Heart left ventricle (tissue), 16 donors: ENCODE data around the gene RGS7. TPM values are rescaled to one million over a fixed set of nuclear protein-coding genes. Genes with fewer than 3 reads are reported as not detected.

Source experiments
- ATAC-seq, 4 donors: fragments of 200-7000 bp; cut with Tn5 transposase; one replicate each; pipeline ENCODE4 v1.9.1; 2020 to 2022; ENCODE audit warnings: moderate library complexity in 4 of 4, mild to moderate bottlenecking in 3 of 4, moderate number of reproducible peaks in 1 of 4
- DNase-seq, 5 donors: peaks; one replicate each; pipeline ENCODE4 v3.0.0-alpha.2; 2020
- H3K27ac ChIP-seq, 12 donors: fragments of 200-600 bp; sonication (generic) in 4 of 12; one replicate each; pipeline versions ENCODE4 v1.5.0 to v1.8.0; 2016 to 2022; ENCODE audit warnings: mild to moderate bottlenecking in 2 of 12
- H3K27me3 ChIP-seq, 9 donors: fragments of 200-600 bp; sonication (generic) in 2 of 9; one replicate each; pipeline versions ENCODE4 v1.5.1 to v1.8.0; 2016 to 2022; ENCODE audit warnings: mild to moderate bottlenecking in 3 of 9
- H3K36me3 ChIP-seq, 9 donors: fragments of 200-600 bp; sonication (generic) in 2 of 9; one replicate each; pipeline versions ENCODE4 v1.5.0 to v1.8.0; 2018 to 2022; ENCODE audit warnings: mild to moderate bottlenecking in 2 of 9
- H3K4me1 ChIP-seq, 12 donors: fragments of 200-600 bp; sonication (generic) in 4 of 12; one replicate each; pipeline versions ENCODE4 v1.5.0 to v1.8.0; 2016 to 2022; ENCODE audit warnings: mild to moderate bottlenecking in 3 of 12
- H3K4me3 ChIP-seq, 12 donors: fragments of 200-600 bp; sonication (generic) in 4 of 12; one replicate each; pipeline versions ENCODE4 v1.5.0 to v1.8.0; 2017 to 2022; ENCODE audit warnings: mild to moderate bottlenecking in 9 of 12, moderate library complexity in 4 of 12
- H3K9me3 ChIP-seq, 12 donors: fragments of 200-600 bp; sonication (generic) in 4 of 12; one replicate each; pipeline versions ENCODE4 v1.5.0 to v1.8.0; 2016 to 2022; ENCODE audit warnings: mild to moderate bottlenecking in 1 of 12
- POLR2A ChIP-seq, 2 donors: fragments of 450-650 bp; IDR thresholded peaks; one replicate each; pipeline ENCODE4 v1.6.1; 2017; ENCODE audit warnings: antibody characterized with exemption in 2 of 2, mild to moderate bottlenecking in 2 of 2, moderate library complexity in 2 of 2
- WGBS, 4 donors: extraction: QIAGEN DNeasy Blood & Tissue Kit in 2 of 4; methylation state at CpG; one replicate each; pipeline versions ENCODE4 v1.1.5 to v1.1.7; 2013 to 2018; 5-methylcytosine and 5-hydroxymethylcytosine counted together
- intact Hi-C, 10 donors: fragments of 100-400 bp; cut with DNase I; formaldehyde crosslinking; loops; one replicate each; pipeline versions ENCODE4 v1.11.1 to v1.14.2; 2022
- polyA plus RNA-seq, 2 donors: library from polyadenylated mRNA; stranded (reverse); fragments of 200-250 nt; gene quantifications; one replicate each; pipeline ENCODE4 v1.2.3, GENCODE V29; 2013
- total RNA-seq, 9 donors: library from RNA; depleted of rRNA in 2 of 9; stranded (reverse); fragments of >200 nt in 2 of 9; fragmentation: NEBNext Ultra II Directional in 3 of 9; extraction: Animal tissue kit (Norgen Biotek cat#: 25700) in 3 of 9; gene quantifications; one replicate each; pipeline versions ENCODE4 v1.1.0 to v1.2.4, GENCODE V29; 2016 to 2023
- TF ChIP-seq, protein P1 (sequence below), 12 donors: fragments of 200-600 bp; sonication (generic) in 4 of 12; IDR thresholded peaks; one replicate each; pipeline versions ENCODE4 v1.5.0 to v1.8.0; 2018 to 2022; ENCODE audit warnings: antibody characterized with exemption in 12 of 12, mild to moderate bottlenecking in 5 of 12
- donor health status: ischemic (EF 13 %, LVEDD 7.1; RV severe dilation, severe dysfunction).
- donor health status: healthy with polysubstance abuse.
- donor health status: DM: no; HTN: yes; CAD: no.
- donor health status: DM: no; HTN: no; CAD: no.
- donor health status: ischemic (EF 25% LVEDD 6.9; RV normal size, moderate dysfunction).
- donor health status: ischemic (EF 25% LVEDD 5.7; RV mildly dilated, moderate dysfunction).
- donor health status: healthy.
- donor health status: DM: yes; HTN: yes; CAD: no.
- donor health status: ischemic (EF 35%, LVEDD 5.7; RV mildly dilated, moderate dysfunction).
- donor health status: nonischemic (EF 11% LVEDD 7.7; RV severe dilation, severe dysfunction).
- donor health status: DM: yes; HTN: yes; CAD: no.
- donor health status: PGD.
- donor health status: ischemic (EF 29% LVEDD 5.4; RV normal size, mild dysfunction).
- donor health status: nonischemic (EF 23%, LVEDD 6.1; RV moderate dilation, normal function).

The RGS7 gene
- total and polyA plus RNA-seq, 11 donors = not detected

DNA sequence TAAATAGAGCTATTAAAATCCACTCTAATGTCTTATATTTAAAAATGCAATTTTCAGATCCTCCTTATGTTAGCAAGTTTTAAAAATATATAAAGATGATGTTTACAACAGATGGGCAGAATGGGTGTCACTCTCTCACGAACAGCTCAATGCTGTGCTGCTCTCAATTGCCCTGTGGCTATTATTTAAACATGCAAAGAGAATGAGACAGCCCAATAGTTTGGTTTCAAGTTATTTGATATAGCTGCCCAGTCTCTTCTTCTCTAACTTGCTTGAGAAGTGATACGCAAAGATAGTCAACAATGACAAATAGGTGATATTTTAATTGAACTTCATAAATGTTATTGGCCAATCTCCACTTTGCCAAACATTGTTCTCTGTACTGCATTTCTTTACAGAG is 545.7 kb downstream of the RGS7 start:
- TF ChIP-seq POLR2A (IDR thresholded peaks at IDR 0.05) = no peak
- TF ChIP-seq, protein P1, sequence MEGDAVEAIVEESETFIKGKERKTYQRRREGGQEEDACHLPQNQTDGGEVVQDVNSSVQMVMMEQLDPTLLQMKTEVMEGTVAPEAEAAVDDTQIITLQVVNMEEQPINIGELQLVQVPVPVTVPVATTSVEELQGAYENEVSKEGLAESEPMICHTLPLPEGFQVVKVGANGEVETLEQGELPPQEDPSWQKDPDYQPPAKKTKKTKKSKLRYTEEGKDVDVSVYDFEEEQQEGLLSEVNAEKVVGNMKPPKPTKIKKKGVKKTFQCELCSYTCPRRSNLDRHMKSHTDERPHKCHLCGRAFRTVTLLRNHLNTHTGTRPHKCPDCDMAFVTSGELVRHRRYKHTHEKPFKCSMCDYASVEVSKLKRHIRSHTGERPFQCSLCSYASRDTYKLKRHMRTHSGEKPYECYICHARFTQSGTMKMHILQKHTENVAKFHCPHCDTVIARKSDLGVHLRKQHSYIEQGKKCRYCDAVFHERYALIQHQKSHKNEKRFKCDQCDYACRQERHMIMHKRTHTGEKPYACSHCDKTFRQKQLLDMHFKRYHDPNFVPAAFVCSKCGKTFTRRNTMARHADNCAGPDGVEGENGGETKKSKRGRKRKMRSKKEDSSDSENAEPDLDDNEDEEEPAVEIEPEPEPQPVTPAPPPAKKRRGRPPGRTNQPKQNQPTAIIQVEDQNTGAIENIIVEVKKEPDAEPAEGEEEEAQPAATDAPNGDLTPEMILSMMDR (IDR thresholded peaks at IDR 0.05) = no peak
- ATAC-seq (no peak), DNase-seq (no peak)
- Histone ChIP-seq H3K9me3 (no peaks in the 10 kb centered on the region), H3K4me1 (no peaks in the 10 kb centered on the region), H3K4me3 (no peak overlapping the region), H3K27me3 (no peaks in the 10 kb centered on the region), H3K27ac (no peak overlapping the region), H3K36me3 (no peaks in the 10 kb centered on the region)
- 79 to 87% (median 82%) methylated on average over 2 of the region's 2 CpGs for WGBS, 4 donors
- intact Hi-C loops = no loop called here

- intact Hi-C loops = no loop called here
- H3K4me1 ChIP-seq = no peaks in the 10 kb centered on the region
- H3K27me3 ChIP-seq = no peaks in the 10 kb centered on the region
- no peak overlapping the region for H3K27ac ChIP-seq
- H3K36me3 ChIP-seq = no peaks in the 10 kb centered on the region
- TF ChIP-seq, protein P1 (IDR thresholded peaks at IDR 0.05) = no peak
- no peak for TF ChIP-seq POLR2A (IDR thresholded peaks at IDR 0.05)
- H3K9me3 ChIP-seq = no peaks in the 10 kb centered on the region
- WGBS, 4 donors = 50 to 53% (median 51%) methylated on average over 1 of the region's 1 CpG
- no peak overlapping the region for H3K4me3 ChIP-seq
- DNase-seq = no peak
- ATAC-seq = no peak
Observed at GRCh38 chr1:240808381-240808780, 548.6 kb downstream of the RGS7 start.

DNA sequence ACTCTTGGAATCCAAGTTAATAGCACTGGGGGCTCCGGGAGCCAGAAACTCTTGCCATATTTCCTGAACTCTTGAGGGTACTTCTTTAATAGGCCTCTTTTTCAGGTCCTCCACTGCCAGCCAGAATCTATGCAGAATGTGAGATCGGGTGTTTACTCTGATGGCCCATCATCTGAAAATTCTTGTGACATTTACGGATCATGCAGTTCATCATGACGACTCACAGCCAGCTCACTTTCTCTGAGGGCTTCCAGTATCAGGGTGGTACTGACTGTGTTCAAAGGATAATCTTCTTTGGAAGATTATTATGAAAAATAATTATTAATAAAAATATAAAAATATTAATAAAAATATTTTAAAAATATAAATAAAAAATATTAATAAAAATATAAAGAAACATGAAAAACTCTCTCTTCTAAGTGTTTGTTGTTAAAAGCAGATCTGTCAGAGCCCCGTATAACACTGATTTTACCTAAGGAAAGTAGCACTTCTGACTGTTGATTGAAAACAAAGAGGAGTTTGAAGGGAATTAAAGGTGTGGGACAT is 550.7 kb downstream of the RGS7 start:
- 76 to 88% (median 80%) methylated on average over 5 of the region's 5 CpGs for WGBS, 4 donors
- intact Hi-C loops = no loop called here
- H3K27me3 ChIP-seq = no peaks in the 10 kb centered on the region

DNA sequence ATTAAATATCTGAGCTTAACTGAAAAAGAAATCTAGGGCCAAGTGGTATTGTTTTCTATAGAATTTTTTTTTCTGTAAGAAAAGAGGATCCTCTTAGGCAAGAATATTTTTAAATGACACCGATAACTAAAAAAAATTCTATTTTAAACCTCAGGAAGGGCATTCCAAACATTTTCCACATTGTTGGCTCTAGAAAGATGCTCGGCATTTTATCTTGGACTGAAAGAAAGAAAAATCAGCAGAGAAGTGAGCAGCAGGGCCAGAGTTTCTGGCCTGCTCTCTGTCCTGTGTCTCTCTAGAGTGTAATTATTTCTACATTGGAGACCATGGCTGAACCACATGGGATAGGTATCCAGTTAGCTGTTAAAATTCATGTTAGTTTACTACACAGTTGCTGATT is 552.5 kb downstream of the RGS7 start:
- TF ChIP-seq, protein P1 (IDR thresholded peaks at IDR 0.05) = no peak
- TF ChIP-seq POLR2A (IDR thresholded peaks at IDR 0.05) = no peak
- intact Hi-C loops = no loop called here
- H3K4me1 ChIP-seq = no peaks in the 10 kb centered on the region
- no peak for DNase-seq
- H3K9me3 ChIP-seq = no peaks in the 10 kb centered on the region
- ATAC-seq = no peak
- H3K27ac ChIP-seq = no peak overlapping the region
- H3K27me3 ChIP-seq = no peaks in the 10 kb centered on the region
- H3K4me3 ChIP-seq = no peak overlapping the region
- 12 to 20% (median 17%) methylated on average over 2 of the region's 2 CpGs for WGBS, 4 donors
- H3K36me3 ChIP-seq = no peaks in the 10 kb centered on the region

More for the DNA sequence above, 550.7 kb downstream of the RGS7 start:
- DNase-seq = no peak
- Histone ChIP-seq H3K27ac (no peak overlapping the region), H3K9me3 (no peaks in the 10 kb centered on the region), H3K4me3 (no peak overlapping the region), H3K4me1 (no peaks in the 10 kb centered on the region), H3K36me3 (no peaks in the 10 kb centered on the region)
- ATAC-seq = no peak
- TF ChIP-seq POLR2A (IDR thresholded peaks at IDR 0.05) = no peak
- TF ChIP-seq, protein P1 (IDR thresholded peaks at IDR 0.05) = no peak
